OCI-LY3 (cell line): ENCODE data around the gene CWF19L2.

Source experiments
- CTCF ChIP-seq: fragments of 200-600, 300-600 bp; sonication (generic); IDR thresholded peaks from 2 replicates; pipeline ENCODE4 v1.5.1; 2014; ENCODE audit warnings: antibody characterized with exemption, low read length, low read depth
- EZH2phosphoT487 ChIP-seq: fragments of 200-600 bp; shearing (Covaris generic); IDR thresholded peaks from 2 replicates; pipeline ENCODE4 v1.6.1; 2018; ENCODE audit warnings: antibody characterized with exemption, mixed run types, low read depth

- no peak for TF ChIP-seq CTCF
- TF ChIP-seq EZH2phosphoT487: no peak
Measured at GRCh38 chr11:107397357-107397756, 60.3 kb downstream of the CWF19L2 start.
